HEK293 (cell line): ENCODE measurements around the gene TFPI.

Experiments used
- CTCF ChIA-PET: fragments of 350-600 bp; formaldehyde crosslinking; extraction: SDS; loops from one replicate; lab custom pipeline; 2021; ENCODE audit warnings: antibody characterized with exemption; lab: Yijun Ruan, JAX
- POLR2A ChIA-PET: fragments of 300-600 bp; formaldehyde crosslinking; extraction: SDS; loops from one replicate; lab custom pipeline; 2020; ENCODE audit warnings: antibody characterized with exemption, inconsistent platforms; lab: Yijun Ruan, JAX
- H3K27ac ChIP-seq: fragments of 200-500 bp; sonication (Bioruptor generic); 2 replicates; pipeline ENCODE4 v1.5.1; 2014; ENCODE audit warnings: low read depth, low read length, control low read depth, inconsistent platforms; ENCODE audit errors: extremely low read depth
- H3K36me3 ChIP-seq, 2 experiments: fragments of 200-500 bp in 1 of 2; sonication (Bioruptor generic) in 1 of 2; 1 replicate in 1 of 2; 2 replicates in 1 of 2; pipeline ENCODE4 v1.5.1; 2014 to 2017; ENCODE audit warnings: inconsistent platforms in 2 of 2, low read length in 2 of 2; ENCODE audit not compliant: control insufficient read depth in 2 of 2, insufficient read depth in 1 of 2
- H3K4me1 ChIP-seq: fragments of 200-500 bp; sonication (Bioruptor generic); 2 replicates; pipeline ENCODE4 v1.5.1; 2014; ENCODE audit warnings: mild to moderate bottlenecking, low read length, inconsistent platforms; ENCODE audit not compliant: control insufficient read depth, insufficient read depth
- H3K4me3 ChIP-seq: 2 replicates; pipeline ENCODE4 v1.5.1; 2011; ENCODE audit warnings: low read depth, mild to moderate bottlenecking, control low read depth, low read length, moderate library complexity
- H3K9me3 ChIP-seq: fragments of 200-500 bp; sonication (Bioruptor generic); 2 replicates; pipeline ENCODE4 v1.5.1; 2014; ENCODE audit warnings: low read depth, low read length, inconsistent platforms; ENCODE audit not compliant: control insufficient read depth, insufficient read depth
- HOXD13 ChIP-seq: sonication (generic); formaldehyde crosslinking; IDR thresholded peaks from 2 replicates; pipeline ENCODE4 v1.8.0; 2022; ENCODE audit warnings: missing genetic modification reagents, borderline replicate concordance
- KLF7 ChIP-seq: fragments of 450-650 bp; formaldehyde crosslinking; IDR thresholded peaks from 2 replicates; pipeline ENCODE4 v1.5.1; 2016; ENCODE audit warnings: missing biosample characterization, missing genetic modification characterization, borderline replicate concordance
- PBX3 ChIP-seq: sonication (generic); formaldehyde crosslinking; IDR thresholded peaks from 2 replicates; pipeline ENCODE4 v1.8.1; 2022; ENCODE audit warnings: mild to moderate bottlenecking, moderate library complexity, missing genetic modification reagents
- TSHZ1 ChIP-seq: fragments of 450-650 bp; formaldehyde crosslinking; IDR thresholded peaks from 2 replicates; pipeline ENCODE4 v1.5.1; 2016; ENCODE audit warnings: missing biosample characterization, missing genetic modification characterization, borderline replicate concordance
- WT1 ChIP-seq: fragments of 450-650 bp; formaldehyde crosslinking; IDR thresholded peaks from 2 replicates; pipeline ENCODE4 v1.5.1; 2016; ENCODE audit warnings: missing biosample characterization, missing genetic modification characterization
- YY2 ChIP-seq: fragments of 450-650 bp; formaldehyde crosslinking; IDR thresholded peaks from 2 replicates; pipeline ENCODE4 v1.5.1; 2016; ENCODE audit warnings: missing biosample characterization, missing genetic modification characterization
- ZIC2 ChIP-seq: fragments of 450-650 bp; formaldehyde crosslinking; IDR thresholded peaks from 2 replicates; pipeline ENCODE4 v1.5.1; 2016; ENCODE audit warnings: missing biosample characterization, missing genetic modification characterization
- ZNF16 ChIP-seq: fragments of 450-650 bp; formaldehyde crosslinking; IDR thresholded peaks from 2 replicates; pipeline ENCODE4 v1.5.1; 2016; ENCODE audit warnings: low read depth, missing biosample characterization, missing genetic modification characterization
- ZNF26 ChIP-seq: fragments of 450-650 bp; formaldehyde crosslinking; IDR thresholded peaks from 2 replicates; pipeline ENCODE4 v1.5.1; 2016; ENCODE audit warnings: missing biosample characterization, missing genetic modification characterization
- ZNF362 ChIP-seq: fragments of 450-650 bp; formaldehyde crosslinking; IDR thresholded peaks from 2 replicates; pipeline ENCODE4 v1.5.1; 2016; ENCODE audit warnings: missing biosample characterization, missing genetic modification characterization
- ZNF394 ChIP-seq: fragments of 450-650 bp; formaldehyde crosslinking; IDR thresholded peaks from 2 replicates; pipeline ENCODE4 v1.5.1; 2016; ENCODE audit warnings: missing biosample characterization, missing genetic modification characterization, mild to moderate bottlenecking, moderate library complexity, borderline replicate concordance
- ZNF558 ChIP-seq: fragments of 450-650 bp; formaldehyde crosslinking; IDR thresholded peaks from 2 replicates; pipeline ENCODE4 v1.5.1; 2016; ENCODE audit warnings: missing biosample characterization, missing genetic modification characterization
- ZNF639 ChIP-seq: fragments of 450-650 bp; formaldehyde crosslinking; IDR thresholded peaks from 2 replicates; pipeline ENCODE4 v1.5.1; 2016; ENCODE audit warnings: missing biosample characterization, missing genetic modification characterization
- ZNF654 ChIP-seq: fragments of 450-650 bp; formaldehyde crosslinking; IDR thresholded peaks from 2 replicates; pipeline ENCODE4 v1.5.1; 2016; ENCODE audit warnings: low read depth, missing biosample characterization, missing genetic modification characterization
- ZNF658 ChIP-seq: fragments of 450-650 bp; formaldehyde crosslinking; IDR thresholded peaks from 2 replicates; pipeline ENCODE4; 2016; ENCODE audit warnings: missing biosample characterization, missing genetic modification characterization
- ZNF76 ChIP-seq: fragments of 450-650 bp; formaldehyde crosslinking; IDR thresholded peaks from 2 replicates; pipeline ENCODE4; 2016; ENCODE audit warnings: low read depth, missing biosample characterization, missing genetic modification characterization, borderline replicate concordance
- ZSCAN16 ChIP-seq: fragments of 450-650 bp; formaldehyde crosslinking; IDR thresholded peaks from 2 replicates; pipeline ENCODE4 v1.5.1; 2016; ENCODE audit warnings: missing biosample characterization, missing genetic modification characterization

The TFPI gene

GRCh38 chr2:187497858-187498463 is 56.3 kb downstream of the TFPI start:
- Histone ChIP-seq H3K4me1 (peaks cover 7% of the 10 kb centered on the region; the same call in 1 of the 2 replicates), H3K9me3 (no peaks in the 10 kb centered on the region), H3K4me3 (no peak overlapping the region), H3K36me3 (peaks cover 0 to 14% of the 10 kb centered on the region in 2 experiments; a peak in 1 of 3 replicates), H3K27ac (no peak overlapping the region)
- ChIA-PET POLR2A (no interaction called here), CTCF (interaction anchor here (0.6 to 6.6 kb wide), 7 partner anchors 22 to 1011 kb away, joined by 3 to 352 read pairs (median 12); no protein-coding TSS in a partner anchor)
- no peak for TF ChIP-seq ZNF658 (tag by site-specific recombination)
- TF ChIP-seq ZNF654 (tag by site-specific recombination), result peak; percentile 19; the same call in 1 of the 2 replicates

GRCh38 chr2:187497140-187497539 is 57.1 kb downstream of the TFPI start:
- TF ChIP-seq ZNF76, result no peak
- no peak for TF ChIP-seq ZIC2 (tag by site-specific recombination)
- no peak for TF ChIP-seq ZNF16 (tag by site-specific recombination)
- no peak for TF ChIP-seq ZNF26 (tag by site-specific recombination)
- TF ChIP-seq PBX3, result no peak
- TF ChIP-seq ZNF558, result no peak
- TF ChIP-seq ZNF639 (tag by site-specific recombination), result no peak
- POLR2A ChIA-PET, result no interaction called here
- H3K27ac ChIP-seq, result no peak overlapping the region
- H3K4me1 ChIP-seq, result 0 out of 2 replicates have a peak, but pooled peaks cover 5% of the 10 kb centered on the region
- CTCF ChIA-PET, result interaction anchor here (0.6 kb wide), 1 partner anchor 872 kb away, joined by 3 read pairs; no protein-coding TSS in a partner anchor
- no peaks in the 10 kb centered on the region for H3K9me3 ChIP-seq
- H3K4me3 ChIP-seq, result no peak overlapping the region
- peaks cover 0 to 14% of the 10 kb centered on the region in 2 experiments; a peak in 1 of 3 replicates for H3K36me3 ChIP-seq

GRCh38 chr2:187495324-187495723 is 58.9 kb downstream of the TFPI start:
- CTCF ChIA-PET, result interaction anchor here (2.0 kb wide), 1 partner anchor 86 kb away, joined by 11 read pairs; no protein-coding TSS in a partner anchor
- POLR2A ChIA-PET, result interaction anchor here (0.6 kb wide), 1 partner anchor 357 kb away, joined by 6 read pairs; no protein-coding TSS in a partner anchor
- Histone ChIP-seq H3K36me3 (peaks cover 0 to 14% of the 10 kb centered on the region in 2 experiments; a peak in 1 of 3 replicates), H3K4me3 (no peak overlapping the region), H3K9me3 (no peaks in the 10 kb centered on the region), H3K27ac (no peak overlapping the region), H3K4me1 (no peaks in the 10 kb centered on the region)
- no peak for TF ChIP-seq KLF7 (tag by site-specific recombination)
- TF ChIP-seq TSHZ1, result no peak
- no peak for TF ChIP-seq ZNF362 (tag by site-specific recombination)
- TF ChIP-seq ZNF394, result no peak
- no peak for TF ChIP-seq WT1 (tag by site-specific recombination)
- TF ChIP-seq HOXD13, result no peak
- no peak for TF ChIP-seq ZSCAN16 (tag by site-specific recombination)
- no peak for TF ChIP-seq YY2 (tag by site-specific recombination)
